ENCODE results near the gene ZCCHC13. TPM values are rescaled to one million over a fixed set of nuclear protein-coding genes. Genes with fewer than 3 reads are reported as not detected.

Gene ZCCHC13
- total and polyA plus RNA-seq, 2 of the 8 experiments (the other 6 are each of a cell fraction or from before 2014, with no cell fraction given), result not detected

GRCh38 chrX:74259885-74260491 lies 44.0 kb upstream of the ZCCHC13 start (continued):
- no peak for TF ChIP-seq RBBP5 (IDR thresholded peaks at IDR 0.05; ENCODE audit: borderline replicate concordance, low read depth, low read length)
